A172 (cell line): ENCODE measurements around the gene COQ2. TPM values are rescaled to one million over a fixed set of nuclear protein-coding genes. Genes with fewer than 3 reads are reported as not detected.
"Not testable (repeated sequence)": the region's sequence is repeated elsewhere in the genome, so short reads cannot be mapped to it uniquely, and the experiment has no call there.

Experiments
- DNase-seq: peaks from one replicate; pipeline ENCODE4 v3.0.0-alpha.2; 2015; ENCODE audit warnings: low spot score
- total RNA-seq: library from RNA; depleted of rRNA; stranded (reverse); fragments of >200 nt; shearing (Covaris generic); gene quantifications from 2 replicates; pipeline ENCODE4 v1.2.3, GENCODE V29; 2014

COQ2 gene
- total RNA-seq, 1 experiment from 2014 or later: 42.2 TPM

- no peak for DNase-seq
Measured at GRCh38 chr4:83247415-83248357, 36.9 kb downstream of the COQ2 start.

- no peak for DNase-seq
Measured at GRCh38 chr4:83241132-83241531, 43.5 kb downstream of the COQ2 start.

DNA sequence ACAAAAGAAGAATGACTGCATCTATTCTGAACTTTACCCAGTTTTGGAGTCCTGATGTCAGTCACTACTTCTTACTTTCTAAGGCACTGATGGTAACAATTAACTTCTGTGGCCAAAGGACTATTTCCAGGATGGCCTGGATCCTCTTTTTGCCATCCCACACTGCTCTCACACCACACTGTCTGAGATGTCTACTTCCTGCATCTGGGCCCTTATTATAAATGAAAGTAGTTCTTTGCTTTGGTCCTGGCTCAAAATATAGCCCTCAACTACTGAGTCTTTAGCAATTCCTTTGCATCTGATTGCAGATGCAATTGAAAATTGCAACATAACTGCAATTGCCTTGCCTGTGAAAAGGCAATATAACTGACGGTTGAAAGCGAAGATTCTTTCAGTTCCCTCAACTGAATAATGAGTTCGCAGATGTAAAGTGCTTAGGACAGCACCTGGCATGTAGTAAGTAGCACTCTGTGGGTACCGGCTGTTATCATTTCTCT is 44.2 kb downstream of the COQ2 start:
- DNase-seq: no peak

GRCh38 chr4:83238393-83239248 is 46.0 kb downstream of the COQ2 start:
- DNase-seq: no peak

DNA sequence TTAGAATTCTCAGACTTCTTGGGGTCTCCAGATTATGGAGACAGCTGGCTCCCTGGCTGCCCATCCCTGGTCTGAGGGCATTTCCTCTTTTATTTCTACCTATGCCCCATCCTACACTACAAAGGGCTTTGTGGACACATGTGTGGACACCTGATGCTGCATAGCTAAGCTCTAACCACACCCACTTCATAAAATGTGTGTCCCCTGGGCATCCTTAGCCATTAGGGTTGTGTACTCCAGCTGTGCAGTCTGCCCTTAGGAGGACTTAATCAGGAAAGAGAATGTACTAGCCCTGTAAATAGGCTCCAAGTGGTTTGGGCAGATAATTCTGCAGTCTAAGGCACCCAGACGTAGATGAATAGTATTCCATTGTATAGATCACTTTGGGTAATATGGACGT is 47.0 kb downstream of the COQ2 start:
- DNase-seq: no peak

GRCh38 chr4:83235645-83236133 is 48.9 kb downstream of the COQ2 start:
- not testable (repeated sequence) for DNase-seq

DNA sequence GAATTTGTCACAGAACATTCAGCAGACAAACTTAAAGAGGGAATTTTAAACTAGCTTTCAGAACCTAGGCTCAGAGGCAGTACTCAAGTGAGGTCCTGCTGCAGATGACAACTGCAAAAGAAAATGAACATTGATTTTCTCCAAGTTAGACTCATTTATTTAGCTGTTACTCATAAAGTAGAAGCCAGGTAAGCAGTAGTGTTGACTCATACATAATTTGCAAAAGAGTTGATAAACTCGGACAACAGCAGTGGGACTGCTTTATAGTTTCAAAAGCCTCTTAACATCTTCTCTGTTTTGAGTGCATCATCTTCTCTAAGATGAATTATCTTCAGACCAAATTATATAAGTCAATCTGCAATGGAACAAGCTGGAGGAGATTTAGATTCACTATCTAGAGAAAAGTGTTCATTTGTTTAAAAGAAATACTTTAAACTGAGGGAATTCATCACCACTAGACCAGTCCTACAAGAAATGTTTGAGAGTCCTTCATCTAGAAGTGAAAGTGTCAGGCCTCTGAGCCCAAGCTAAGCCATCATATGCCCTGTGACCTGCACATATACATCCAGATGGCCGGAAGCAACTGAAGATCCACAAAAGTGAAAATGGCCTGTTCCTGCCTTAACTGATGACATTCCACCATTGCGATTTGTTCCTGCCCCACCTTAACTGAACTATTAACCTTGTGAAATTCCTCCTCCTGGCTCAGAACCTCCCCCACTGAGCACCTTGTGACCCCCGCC is 49.5 kb downstream of the COQ2 start:
- DNase-seq: no peak

DNA sequence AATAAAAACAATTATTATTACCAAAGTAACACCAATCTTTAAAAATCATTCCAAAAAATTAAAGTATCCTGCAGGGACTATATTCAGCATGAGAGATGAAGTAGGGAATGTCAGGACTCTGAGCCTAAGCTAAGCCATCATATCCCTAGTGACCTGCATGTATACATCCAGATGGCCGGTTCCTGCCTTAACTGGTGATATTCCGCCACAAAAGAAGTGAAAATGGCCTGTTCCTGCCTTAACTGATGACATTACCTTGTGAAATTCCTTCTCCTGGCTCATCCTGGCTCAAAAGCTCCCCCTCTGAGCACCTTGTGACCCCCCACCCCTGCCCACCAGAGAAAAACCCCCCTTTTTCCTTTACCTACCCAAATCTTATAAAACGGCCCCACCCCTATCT is 50.2 kb downstream of the COQ2 start:
- DNase-seq: not testable (repeated sequence)

DNA sequence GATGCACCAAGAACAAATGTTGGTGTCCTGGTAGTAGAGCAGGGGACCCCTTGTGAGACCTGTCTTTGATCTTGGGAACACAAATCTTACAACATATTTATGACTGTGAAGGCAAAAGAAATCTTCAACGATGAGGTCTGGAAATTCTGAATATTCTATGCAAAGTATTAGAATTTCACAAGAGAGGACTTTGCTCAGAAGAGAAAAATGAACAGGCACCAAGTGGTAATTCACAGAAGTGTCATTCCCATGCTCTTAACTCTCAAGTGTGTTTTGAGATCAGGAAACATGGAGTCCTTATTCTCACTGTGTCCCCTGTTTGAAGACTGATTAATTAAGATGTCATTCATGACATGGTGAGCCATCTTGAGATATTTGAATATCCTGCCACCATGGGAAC is 52.5 kb downstream of the COQ2 start:
- DNase-seq: no peak

- DNase-seq: no peak
Measured at GRCh38 chr4:83231620-83232076, 53.0 kb downstream of the COQ2 start.

- DNase-seq: no peak
Measured at GRCh38 chr4:83230928-83231327, 53.7 kb downstream of the COQ2 start.

DNA sequence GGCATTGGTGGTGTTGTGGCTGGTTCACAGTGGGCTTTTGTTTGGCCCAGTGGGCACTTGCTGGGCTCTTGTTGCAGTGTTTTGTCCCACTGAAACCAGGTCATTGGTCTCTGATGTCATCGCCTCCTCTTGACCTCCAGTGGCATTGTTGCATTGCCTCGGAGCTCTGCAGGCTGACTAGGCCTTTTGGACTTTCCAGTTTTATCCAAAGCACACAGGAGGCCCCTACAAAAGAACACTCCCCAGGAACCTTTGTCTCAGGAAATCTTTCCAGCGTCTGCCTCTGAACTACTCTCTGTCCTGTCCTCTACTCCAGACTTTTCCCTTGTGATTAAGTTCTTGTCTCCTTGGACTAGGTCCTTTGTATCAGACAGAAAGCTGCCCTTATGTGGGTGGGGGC is 54.8 kb downstream of the COQ2 start:
- DNase-seq: no peak

GRCh38 chr4:83228231-83228630 is 56.4 kb downstream of the COQ2 start:
- DNase-seq: no peak

DNA sequence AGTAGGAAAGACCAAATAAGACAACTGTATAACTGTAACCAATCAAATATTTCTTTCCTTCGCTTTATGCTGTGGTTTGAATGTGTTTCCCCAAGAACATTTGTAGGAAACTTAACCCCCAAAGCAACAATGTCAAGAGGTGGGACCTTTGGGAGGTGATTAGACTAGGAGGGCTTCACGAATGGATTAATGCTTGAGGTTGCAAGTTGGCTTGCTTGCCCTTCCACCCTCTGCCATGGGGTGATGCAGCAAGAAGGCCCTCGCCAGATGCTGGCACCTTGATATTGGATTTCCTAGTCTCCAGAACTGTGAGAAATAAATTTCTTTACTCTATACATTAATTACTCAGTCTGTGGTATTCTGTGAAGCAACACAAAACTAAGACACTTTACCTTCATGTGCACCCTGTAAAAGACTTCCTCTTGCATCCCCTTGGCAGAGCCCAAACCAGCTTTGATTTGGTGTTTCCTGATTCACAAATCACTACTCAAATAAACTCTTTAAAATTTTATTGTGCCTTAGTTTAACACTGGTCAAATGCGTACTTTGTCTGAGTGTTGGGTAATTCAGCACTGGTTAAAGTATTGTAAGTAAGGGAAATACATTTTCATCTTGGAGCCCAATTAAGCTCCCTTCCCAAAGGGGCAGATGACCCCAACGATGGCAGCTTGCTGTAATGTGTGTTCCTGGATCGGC is 59.9 kb downstream of the COQ2 start:
- DNase-seq: no peak

GRCh38 chr4:83223781-83224180 is 60.8 kb downstream of the COQ2 start:
- no peak for DNase-seq

DNA sequence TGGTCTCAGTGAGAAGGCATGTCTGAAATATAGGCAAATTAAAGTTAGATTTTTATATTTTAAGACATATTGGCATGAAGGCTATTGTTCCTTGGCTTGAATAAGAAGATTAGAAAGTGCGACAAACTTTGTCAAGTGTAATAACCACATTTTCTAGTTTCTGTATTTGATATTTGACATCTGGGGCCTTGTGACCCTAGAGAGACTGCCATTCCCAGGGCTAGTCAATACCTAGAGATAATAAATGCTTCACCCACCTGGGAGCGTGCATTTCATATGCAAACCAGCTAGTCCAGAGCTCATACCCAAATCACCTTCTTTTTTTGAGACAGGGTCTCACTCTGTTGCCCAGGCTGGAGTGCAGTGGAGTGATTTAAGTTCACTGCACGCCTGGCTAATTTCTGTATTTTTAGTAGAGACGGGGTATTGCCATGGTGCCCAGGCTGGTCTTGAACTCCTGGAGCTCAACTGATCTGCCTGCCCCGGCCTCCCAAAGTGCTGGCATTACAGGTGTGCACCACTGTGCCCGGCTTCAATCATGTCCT is 62.6 kb downstream of the COQ2 start:
- no peak for DNase-seq

- DNase-seq: peak; percentile 16
Measured at GRCh38 chr4:83219344-83220331, 65.0 kb downstream of the COQ2 start.

- no peak for DNase-seq
Measured at GRCh38 chr4:83217721-83218522, 66.7 kb downstream of the COQ2 start.
